GM21381 (cell line): Measurements from ENCODE around the gene TGFBR3.

Source experiments
- ATAC-seq: cut with Tn5 transposase; IDR thresholded peaks from one replicate; pipeline ENCODE4 v1.9.1; 2021; ENCODE audit warnings: mild to moderate bottlenecking, moderate library complexity; ENCODE audit not compliant: unreplicated experiment

Gene TGFBR3

GRCh38 chr1:91699339-91699974 is 186.5 kb downstream of the TGFBR3 start:
- ATAC-seq = no peak

- ATAC-seq = no peak
Measured at GRCh38 chr1:91697861-91698260, 188.1 kb downstream of the TGFBR3 start.

DNA sequence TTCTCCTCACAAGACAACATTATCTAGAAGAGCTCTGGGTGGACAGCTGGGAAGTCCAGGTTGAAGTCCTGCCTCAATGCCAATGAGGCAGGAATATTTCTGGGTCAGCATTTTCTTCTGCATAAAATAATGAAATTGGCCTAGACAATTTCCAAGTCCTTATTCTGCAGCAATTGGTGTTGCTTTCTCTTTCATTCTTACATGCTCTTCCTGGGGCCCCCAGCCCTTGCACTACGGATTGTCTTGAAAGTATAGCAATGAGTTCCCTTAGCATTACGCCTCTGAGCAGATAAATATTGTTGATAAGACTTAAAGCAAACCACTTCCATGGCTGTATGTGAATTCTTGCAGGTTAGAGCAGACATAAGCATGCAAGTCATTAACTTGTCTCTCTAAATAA is 188.5 kb downstream of the TGFBR3 start:
- ATAC-seq = peak; percentile 87

GRCh38 chr1:91696321-91696720 is 189.6 kb downstream of the TGFBR3 start:
- ATAC-seq = no peak

DNA sequence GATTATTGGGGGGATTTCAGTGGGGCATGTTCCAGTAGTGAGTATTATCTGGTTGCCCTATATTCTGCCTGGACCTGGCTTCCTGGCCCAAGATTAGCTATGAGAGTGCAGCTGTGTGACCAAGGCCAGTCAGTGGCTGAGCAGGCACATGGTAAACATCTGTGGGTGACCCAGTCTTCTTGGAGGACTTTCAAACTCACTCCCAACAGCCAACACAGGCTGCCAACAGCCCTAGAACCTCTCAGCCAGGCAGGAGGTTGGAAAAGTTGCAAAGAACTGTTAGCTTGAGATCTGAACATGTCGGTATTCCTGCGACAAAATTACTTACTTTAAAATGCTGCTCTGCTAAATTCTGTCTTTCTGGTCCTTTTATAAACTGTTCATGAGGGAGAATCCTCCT is 192.4 kb downstream of the TGFBR3 start:
- no peak for ATAC-seq

DNA sequence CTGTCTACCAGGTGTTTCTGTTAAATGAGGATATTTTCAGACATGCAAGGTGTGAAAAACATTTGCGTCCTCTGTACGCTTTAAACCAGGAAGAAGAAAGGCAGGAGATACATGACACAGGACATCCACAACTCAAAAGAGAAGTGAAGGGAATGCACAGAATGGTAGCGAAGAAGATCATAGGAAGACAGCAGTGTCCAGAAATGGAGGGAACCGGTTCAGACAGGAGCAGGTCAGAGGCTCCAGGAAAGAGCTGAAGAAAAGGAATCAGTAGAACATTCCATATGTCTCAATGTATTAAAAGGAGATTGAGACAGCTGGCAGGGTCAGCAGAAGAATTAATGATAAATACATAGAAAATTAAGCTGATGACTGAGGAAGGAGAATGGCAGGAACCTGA is 194.4 kb downstream of the TGFBR3 start:
- ATAC-seq = no peak

DNA sequence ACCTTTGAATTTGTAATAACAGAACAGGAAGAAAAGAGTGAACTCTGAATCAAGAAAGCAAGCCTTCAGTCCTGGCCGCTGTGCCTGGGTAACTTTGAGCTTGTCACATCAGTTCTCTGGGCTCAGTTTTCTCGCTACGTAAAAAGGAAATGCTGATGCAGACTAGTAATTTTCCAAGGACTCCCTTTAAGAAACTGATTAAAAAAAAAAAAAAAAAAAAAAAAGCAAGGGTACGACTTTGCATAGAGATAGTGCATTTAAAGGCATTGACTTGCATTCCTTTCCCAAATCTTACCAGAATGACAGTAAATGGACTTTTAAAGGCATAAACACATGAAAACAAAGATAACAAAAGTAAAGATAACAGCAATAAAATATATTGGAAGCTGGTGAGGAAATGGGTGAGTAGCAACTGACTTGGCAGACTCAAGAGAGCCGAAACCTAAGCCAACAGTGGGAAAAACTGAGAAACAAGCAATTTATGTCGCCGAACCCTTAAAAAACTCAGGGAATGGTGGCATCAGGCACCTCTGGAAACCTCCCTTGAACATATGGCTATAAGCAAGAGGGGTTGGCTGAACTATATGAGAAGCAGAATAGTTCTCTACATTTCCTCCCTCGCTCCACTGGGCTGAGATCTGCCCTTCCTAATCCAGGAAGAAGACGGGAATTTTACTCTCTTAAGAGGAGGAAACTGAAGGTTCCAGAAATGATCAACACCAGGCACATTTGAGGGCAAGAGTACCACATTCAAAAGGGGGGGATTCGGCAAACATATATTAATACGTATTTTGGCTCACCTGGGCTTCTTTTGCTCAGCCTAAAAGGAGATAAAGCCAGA is 196.1 kb downstream of the TGFBR3 start:
- ATAC-seq = no peak

DNA sequence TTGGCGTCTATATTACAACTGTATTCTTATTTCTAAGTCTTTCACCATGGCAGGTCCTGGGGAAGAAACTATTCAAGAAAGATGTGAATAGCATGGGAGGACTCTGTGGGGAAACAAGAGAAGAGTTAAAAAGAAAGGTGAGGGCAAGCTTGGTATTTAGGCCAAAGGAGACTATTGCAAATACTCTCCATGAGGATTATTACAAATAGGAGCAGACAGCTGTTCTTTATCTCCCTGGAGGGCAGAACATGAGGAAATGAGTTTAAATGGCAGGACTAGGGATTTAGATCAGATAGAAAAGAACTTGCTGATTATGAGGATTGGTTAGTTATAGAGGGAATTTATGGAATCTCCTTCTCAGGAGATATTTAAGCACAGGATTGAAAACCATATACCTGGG is 198.5 kb downstream of the TGFBR3 start:
- ATAC-seq = no peak

- ATAC-seq = no peak
Measured at GRCh38 chr1:91685994-91686393, 200.0 kb downstream of the TGFBR3 start.

GRCh38 chr1:91684481-91685196 is 201.3 kb downstream of the TGFBR3 start:
- no peak for ATAC-seq

- ATAC-seq = no peak
Measured at GRCh38 chr1:91683598-91683951, 202.4 kb downstream of the TGFBR3 start.

DNA sequence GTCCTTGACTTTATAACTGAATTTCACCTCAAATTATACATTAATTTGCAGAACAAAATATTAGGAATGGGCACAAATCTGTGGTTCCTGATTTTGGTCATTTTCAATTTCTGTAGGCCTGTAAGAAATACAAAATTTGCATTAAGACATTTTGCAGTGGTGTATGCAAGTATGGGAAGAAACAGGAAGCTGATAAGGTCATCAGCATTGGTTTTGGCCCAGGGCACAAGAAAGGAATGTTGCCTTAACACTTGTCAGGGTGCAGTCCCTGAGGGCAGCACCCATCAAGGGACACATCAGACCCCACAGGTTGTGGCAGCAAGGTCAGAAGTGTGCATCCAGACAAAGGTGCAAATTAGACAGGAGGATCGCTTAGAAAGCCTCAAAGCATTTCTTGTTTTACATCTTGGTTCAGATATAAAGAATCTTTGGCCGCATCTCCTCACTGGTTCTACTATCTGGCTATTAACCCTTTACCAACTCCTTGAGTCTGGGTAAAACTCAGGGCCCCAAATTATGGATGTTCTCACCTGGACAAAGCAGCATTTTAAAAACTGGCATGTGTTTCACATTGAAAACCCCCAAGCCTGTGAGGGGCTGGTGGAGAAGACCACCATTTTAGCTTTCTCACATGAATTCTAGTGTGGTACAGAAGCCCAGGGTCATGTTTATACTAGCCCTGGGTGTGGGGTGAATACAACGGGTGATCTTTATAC is 202.9 kb downstream of the TGFBR3 start:
- ATAC-seq = no peak

- ATAC-seq = no peak
Measured at GRCh38 chr1:91680556-91681155, 205.3 kb downstream of the TGFBR3 start.

DNA sequence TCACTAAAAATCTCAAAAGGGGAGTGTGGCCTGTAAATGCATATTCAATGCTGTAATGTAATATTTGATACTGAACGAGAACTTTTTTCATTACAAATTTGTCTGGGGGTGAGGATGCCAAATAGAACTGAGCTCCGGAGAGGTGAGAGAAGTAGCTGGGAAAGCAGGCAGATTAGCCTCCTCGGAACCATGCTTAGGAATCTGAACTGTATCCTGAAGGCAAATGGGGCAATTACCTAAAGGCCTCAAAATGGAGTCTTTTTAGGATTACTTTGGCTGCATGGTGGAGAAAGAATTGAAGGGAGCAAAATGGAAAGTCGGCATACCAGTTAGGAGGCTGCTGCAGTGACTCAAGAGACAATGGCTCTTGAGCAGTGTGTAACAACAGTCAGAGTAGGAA is 206.5 kb downstream of the TGFBR3 start:
- no peak for ATAC-seq

DNA sequence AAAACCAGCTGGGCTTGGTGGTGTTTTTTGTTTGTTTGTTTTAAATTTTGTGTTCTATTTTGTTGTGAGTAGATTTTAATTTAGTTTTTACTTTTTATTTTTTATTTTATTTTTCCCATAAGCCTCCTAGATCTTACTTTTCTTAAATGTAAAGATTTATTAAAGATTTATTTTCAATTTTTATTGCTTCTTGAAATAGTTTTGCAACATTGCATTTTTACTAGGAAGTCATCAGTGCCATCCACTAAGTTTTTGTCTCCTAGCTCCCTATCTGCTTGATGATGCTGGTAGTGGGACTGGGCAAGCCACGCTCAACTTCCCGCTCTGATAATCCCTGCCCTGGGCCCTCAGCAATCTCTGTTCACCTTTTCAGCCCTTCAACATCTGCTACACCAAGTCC is 209.9 kb downstream of the TGFBR3 start:
- ATAC-seq = no peak

DNA sequence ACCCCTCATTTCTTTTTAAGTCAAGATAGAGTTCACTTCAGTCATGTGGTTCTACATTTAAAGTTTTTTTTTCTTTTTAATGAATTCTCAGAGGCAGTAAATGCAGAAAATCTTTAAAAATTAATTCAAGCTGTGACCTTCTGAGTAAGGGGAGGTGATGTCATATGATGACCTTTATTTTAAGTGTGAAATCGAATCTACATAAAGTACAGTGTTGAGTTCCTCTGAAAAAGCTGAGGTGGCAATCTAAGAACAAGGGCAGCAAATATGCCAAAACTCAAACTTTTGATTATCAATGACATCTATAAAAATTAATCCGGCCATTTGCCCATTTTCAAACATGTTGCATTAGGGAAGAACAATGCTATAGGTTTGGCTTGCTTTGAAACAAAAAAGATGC is 211.8 kb downstream of the TGFBR3 start:
- ATAC-seq = no peak

DNA sequence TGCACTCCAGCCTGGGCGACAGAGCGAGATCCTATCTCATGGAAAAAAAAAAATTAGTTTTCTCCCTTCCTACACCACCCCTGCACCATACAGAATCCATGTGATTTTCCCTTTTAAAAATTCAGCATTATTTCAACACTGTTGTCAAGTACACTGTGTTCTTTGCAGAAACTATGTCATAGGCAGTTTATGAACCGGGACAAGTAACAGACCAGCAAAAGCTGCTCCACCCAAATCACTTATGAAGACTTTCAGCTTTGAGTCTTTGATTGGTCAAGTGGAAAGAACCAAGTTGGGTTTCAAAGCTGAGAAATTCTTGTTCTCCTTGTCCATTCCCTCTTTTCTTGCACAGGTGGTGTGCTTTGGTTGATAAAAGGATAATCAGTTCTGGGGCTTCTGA is 212.3 kb downstream of the TGFBR3 start:
- no peak for ATAC-seq

- ATAC-seq = no peak
Measured at GRCh38 chr1:91672601-91673161, 213.3 kb downstream of the TGFBR3 start.

GRCh38 chr1:91670781-91671180 is 215.2 kb downstream of the TGFBR3 start:
- no peak for ATAC-seq

DNA sequence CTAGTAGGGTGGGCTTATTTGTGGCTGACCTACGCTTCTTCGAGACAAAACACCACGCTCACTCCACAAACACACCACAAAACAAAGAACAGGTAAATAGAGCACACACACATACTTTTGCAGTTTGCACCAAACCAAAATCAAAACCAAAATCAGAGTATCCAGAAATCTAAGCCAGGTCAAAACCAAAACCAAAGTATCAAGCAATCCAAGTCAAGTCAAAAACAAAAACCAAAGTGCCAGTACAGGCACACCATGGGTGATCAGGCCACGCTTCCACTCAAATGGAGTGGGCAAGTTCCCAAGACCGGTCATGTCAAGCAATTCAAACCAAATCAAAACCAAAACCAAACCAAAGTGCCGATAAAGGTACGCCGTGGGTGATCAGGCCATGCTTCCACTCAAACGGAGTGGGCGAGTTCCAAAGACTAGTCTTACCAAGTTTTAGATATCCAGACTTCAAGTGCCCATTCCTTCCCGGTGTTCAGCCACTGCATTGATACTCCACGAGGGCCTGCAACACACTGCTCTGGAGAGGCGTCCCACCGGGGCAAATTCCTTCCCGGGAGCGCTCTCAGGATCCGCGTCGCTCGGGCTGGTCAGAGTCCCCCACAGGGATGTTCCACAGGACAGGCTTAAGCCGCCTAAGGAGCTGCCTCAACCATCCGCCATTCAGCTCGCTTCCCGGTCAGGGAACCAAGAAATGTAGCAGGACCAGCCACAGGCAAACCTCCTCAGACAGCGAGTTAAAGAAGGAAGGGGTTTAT is 216.2 kb downstream of the TGFBR3 start:
- no peak for ATAC-seq
